MCF 10A (cell line): ENCODE measurements around the gene RPL32. TPM values are rescaled to one million over a fixed set of nuclear protein-coding genes. Genes with fewer than 3 reads are reported as not detected.

Experiments
- BruUV-seq: library from RNA; stranded (reverse); fragments of 400-500 nt; replicated peaks from 2 replicates; lab custom pipeline; 2021; lab: Mats Ljungman, UMichigan
- CTCF ChIA-PET: fragments of 300-600 bp; sonication (Branson Sonifier 250); formaldehyde crosslinking; extraction: SDS; loops from one replicate; lab custom pipeline; 2021; ENCODE audit warnings: antibody characterized with exemption, inconsistent platforms; lab: Yijun Ruan, JAX
- POLR2A ChIA-PET: fragments of 300-600, 350-650 bp; sonication (Branson Sonifier 250); formaldehyde crosslinking; extraction: SDS; loops from one replicate; lab custom pipeline; 2020; ENCODE audit warnings: antibody characterized with exemption, inconsistent platforms; lab: Yijun Ruan, JAX
- DNase-seq: peaks from one replicate; pipeline ENCODE4 v3.0.0-alpha.2; 2018; ENCODE audit not compliant: unreplicated experiment
- H3K27ac Mint-ChIP-seq: one replicate; pipeline ENCODE4 v1.8.0; 2022; ENCODE audit warnings: mild to moderate bottlenecking, low read depth, mixed read lengths; ENCODE audit not compliant: unreplicated experiment
- H3K27me3 Mint-ChIP-seq: one replicate; pipeline ENCODE4 v1.8.0; 2022; ENCODE audit warnings: mixed read lengths; ENCODE audit not compliant: insufficient read depth, unreplicated experiment
- H3K36me3 Mint-ChIP-seq: one replicate; pipeline ENCODE4 v1.8.0; 2022; ENCODE audit warnings: mild to moderate bottlenecking, moderate library complexity, mixed read lengths; ENCODE audit not compliant: insufficient read depth, unreplicated experiment
- H3K4me1 Mint-ChIP-seq: one replicate; pipeline ENCODE4 v1.8.0; 2022; ENCODE audit warnings: mixed read lengths; ENCODE audit not compliant: insufficient read depth, unreplicated experiment
- H3K4me3 Mint-ChIP-seq: one replicate; pipeline ENCODE4 v1.8.0; 2022; ENCODE audit warnings: mild to moderate bottlenecking, moderate library complexity, mixed read lengths; ENCODE audit not compliant: unreplicated experiment
- H3K9me3 Mint-ChIP-seq: one replicate; pipeline ENCODE4 v1.8.0; 2022; ENCODE audit warnings: mixed read lengths; ENCODE audit not compliant: unreplicated experiment
- CTCF ChIP-seq: fragments of 200-600 bp; IDR thresholded peaks from one replicate; pipeline ENCODE4 v1.8.0; 2022; ENCODE audit warnings: antibody characterized with exemption, mild to moderate bottlenecking; ENCODE audit not compliant: unreplicated experiment
- intact Hi-C: fragments of 100-400 bp; cut with micrococcal nuclease; formaldehyde crosslinking; loops from 2 replicates; pipeline ENCODE4 v1.14.1; 2022
- total RNA-seq: library from RNA; stranded (reverse); gene quantifications from 2 replicates; pipeline ENCODE4 v1.2.3, GENCODE V29; 2022

RPL32 gene
- total RNA-seq, 1 experiment from 2014 or later = 2,288 TPM

- H3K36me3 Mint-ChIP-seq = peaks cover 64% of the 10 kb centered on the region
- CTCF ChIA-PET = interaction anchor here (0.6 to 5.9 kb wide), 6 partner anchors 9 to 218 kb away, joined by 3 to 38 read pairs (median 3); partner anchors contain the start of gene RPL32
- no TSS peak for BruUV-seq
- no peaks in the 10 kb centered on the region for H3K9me3 Mint-ChIP-seq
- H3K4me1 Mint-ChIP-seq = peaks cover 9% of the 10 kb centered on the region
- no peak overlapping the region for H3K4me3 Mint-ChIP-seq
- H3K27me3 Mint-ChIP-seq = no peaks in the 10 kb centered on the region
- H3K27ac Mint-ChIP-seq = peak overlapping the region; percentile 25
- DNase-seq = no peak
- POLR2A ChIA-PET = interaction anchor here (0.6 to 4.8 kb wide), 7 partner anchors 8 to 242 kb away, joined by 3 to 39 read pairs (median 3); partner anchors contain the start of gene RPL32
- intact Hi-C loops = no loop called here
- no peak for TF ChIP-seq CTCF
Observed at GRCh38 chr3:12832350-12833221, 8.8 kb downstream of the RPL32 start.

GRCh38 chr3:12831301-12831866, 10.0 kb downstream of the RPL32 start:
- no TSS peak for BruUV-seq
- Mint-ChIP-seq H3K4me1 (no peaks in the 10 kb centered on the region), H3K9me3 (no peaks in the 10 kb centered on the region), H3K27me3 (no peaks in the 10 kb centered on the region), H3K4me3 (no peak overlapping the region), H3K36me3 (peaks cover 52% of the 10 kb centered on the region), H3K27ac (no peak overlapping the region)
- DNase-seq = peak; percentile 13
- intact Hi-C loops = no loop called here
- ChIA-PET CTCF (interaction anchor here (0.7 to 5.9 kb wide), 6 partner anchors 10 to 152 kb away, joined by 3 to 38 read pairs (median 3); partner anchors contain the start of genes RPL32 and TMEM40), POLR2A (interaction anchor here (1.2 to 4.8 kb wide), 3 partner anchors 9 to 72 kb away, joined by 3 to 39 read pairs (median 9); partner anchors contain the start of genes RPL32 and TMEM40)
- no peak for TF ChIP-seq CTCF

- Mint-ChIP-seq H3K36me3 (peaks cover 46% of the 10 kb centered on the region), H3K27me3 (no peaks in the 10 kb centered on the region), H3K27ac (no peak overlapping the region), H3K4me1 (no peaks in the 10 kb centered on the region), H3K4me3 (no peak overlapping the region), H3K9me3 (no peaks in the 10 kb centered on the region)
- DNase-seq = peak; percentile 21
- TF ChIP-seq CTCF = peak; percentile 13
- ChIA-PET CTCF (interaction anchor here (0.6 to 5.9 kb wide), 7 partner anchors 11 to 150 kb away, joined by 3 to 38 read pairs (median 3); partner anchors contain the start of genes RPL32 and TMEM40), POLR2A (interaction anchor here (0.6 to 4.8 kb wide), 3 partner anchors 9 to 169 kb away, joined by 3 to 39 read pairs (median 3); partner anchors contain the start of genes RPL32 and TMEM40)
- no TSS peak for BruUV-seq
- intact Hi-C loops = no loop called here
Observed at GRCh38 chr3:12830785-12831156, 10.6 kb downstream of the RPL32 start.
